NCI-H446 treated with DMSO at 0.1 percent for 48 hours (cell line): ENCODE measurements around the gene ITGAD.

Source experiments
- DNase-seq: peaks from one replicate; lab custom pipeline; 2025; lab: John Stamatoyannopoulos, UW

The ITGAD gene

GRCh38 chr16:31365131-31365865, 27.8 kb upstream of the ITGAD start:
- no peak for DNase-seq

GRCh38 chr16:31367853-31368252, 25.3 kb upstream of the ITGAD start:
- no peak for DNase-seq

GRCh38 chr16:31371008-31371407, 22.1 kb upstream of the ITGAD start:
- no peak for DNase-seq

- DNase-seq: no peak
Observed at GRCh38 chr16:31371619-31372484, 21.3 kb upstream of the ITGAD start.

DNA sequence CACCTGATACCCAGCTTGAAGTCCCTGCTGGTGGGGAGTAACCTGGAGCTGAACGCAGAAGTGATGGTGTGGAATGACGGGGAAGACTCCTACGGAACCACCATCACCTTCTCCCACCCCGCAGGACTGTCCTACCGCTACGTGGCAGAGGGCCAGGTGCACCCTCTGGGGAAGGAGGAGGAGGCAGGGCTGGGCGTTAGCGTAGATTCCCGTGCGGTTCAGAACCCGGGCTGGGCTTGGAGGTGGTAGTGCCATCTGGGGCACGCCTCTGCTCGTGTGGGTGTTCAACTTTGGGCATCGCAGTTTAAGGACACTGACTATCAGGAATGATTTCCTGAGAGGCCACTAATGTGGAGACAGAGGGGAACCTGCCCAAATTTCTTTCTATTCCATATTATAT, 19.9 kb upstream of the ITGAD start:
- DNase-seq: no peak

DNA sequence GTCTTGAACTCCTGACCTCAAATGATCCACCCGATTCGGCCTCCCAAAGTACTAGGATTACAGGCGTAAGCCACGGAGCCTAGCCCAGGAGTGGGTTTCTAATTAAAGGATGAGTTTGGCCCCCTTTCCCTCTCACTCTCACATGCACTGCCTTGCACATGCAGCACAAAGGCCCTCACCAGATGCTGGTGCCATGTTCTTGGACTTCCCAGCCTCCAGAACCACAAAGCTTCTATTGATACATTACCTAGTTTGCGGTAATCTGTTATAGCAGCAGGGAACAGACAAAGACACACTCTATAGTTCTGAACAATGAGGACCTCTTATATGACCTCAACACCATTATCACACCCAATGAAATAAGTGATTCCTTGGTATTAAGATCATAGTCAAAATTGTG, 17.9 kb upstream of the ITGAD start:
- DNase-seq: no peak

DNA sequence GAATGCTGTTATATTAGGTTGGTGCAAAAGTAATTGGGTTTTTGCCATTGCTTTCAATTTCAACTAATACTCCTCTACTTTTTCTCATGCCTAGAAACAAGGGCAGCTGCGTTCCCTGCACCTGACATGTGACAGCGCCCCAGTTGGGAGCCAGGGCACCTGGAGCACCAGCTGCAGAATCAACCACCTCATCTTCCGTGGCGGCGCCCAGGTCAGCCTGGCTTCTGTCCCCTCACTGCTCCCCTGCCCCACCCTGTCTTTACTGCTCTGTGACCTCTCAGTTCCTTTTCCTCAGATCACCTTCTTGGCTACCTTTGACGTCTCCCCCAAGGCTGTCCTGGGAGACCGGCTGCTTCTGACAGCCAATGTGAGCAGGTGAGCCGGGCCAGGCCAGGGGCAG, 16.4 kb upstream of the ITGAD start:
- no peak for DNase-seq

- no peak for DNase-seq
Observed at GRCh38 chr16:31377210-31377903, 15.8 kb upstream of the ITGAD start.

GRCh38 chr16:31380201-31380600, 12.9 kb upstream of the ITGAD start:
- DNase-seq: no peak

GRCh38 chr16:31382485-31383161, 10.5 kb upstream of the ITGAD start:
- no peak for DNase-seq

GRCh38 chr16:31385680-31386079, 7.5 kb upstream of the ITGAD start:
- no peak for DNase-seq

DNA sequence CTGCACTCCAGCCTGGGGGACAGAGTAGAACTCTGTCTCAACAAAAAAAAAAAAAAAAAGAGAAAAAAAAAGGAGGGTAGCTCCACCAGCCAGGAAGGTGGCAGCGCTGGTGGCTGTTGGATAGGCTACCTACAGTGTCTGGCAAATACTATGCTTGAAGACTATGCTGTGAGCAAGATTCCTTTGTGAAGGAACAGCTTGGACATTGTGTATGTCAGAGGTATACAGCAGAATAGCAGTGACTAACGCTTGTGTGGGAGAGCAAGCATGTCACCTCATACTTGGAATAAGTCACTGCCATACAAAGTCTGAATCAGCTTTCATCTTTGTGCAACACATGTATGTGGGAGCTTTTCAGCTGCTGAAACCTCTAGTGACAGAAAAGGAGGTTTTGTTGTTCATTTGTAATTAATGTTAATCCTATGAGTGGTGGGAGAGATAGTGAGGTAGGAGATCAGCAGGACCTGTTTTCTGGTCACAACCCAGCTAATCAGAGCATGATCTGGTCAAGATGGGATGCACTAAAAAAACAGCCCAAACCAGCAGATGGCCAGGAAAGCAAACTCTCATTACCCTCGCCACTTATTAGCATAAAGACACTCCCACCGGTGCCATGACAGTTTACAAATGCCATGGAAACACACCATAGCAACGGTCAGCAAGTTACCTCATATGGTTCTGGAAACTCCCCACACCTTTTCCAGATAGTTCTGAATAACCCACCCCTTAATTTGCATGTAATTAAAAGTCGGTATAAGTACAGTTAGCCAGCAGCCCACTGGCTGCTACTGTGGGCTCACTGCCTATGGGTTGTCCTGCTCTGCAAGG, 6.8 kb upstream of the ITGAD start:
- DNase-seq: no peak

GRCh38 chr16:31388535-31388934, 4.6 kb upstream of the ITGAD start:
- DNase-seq: no peak

DNA sequence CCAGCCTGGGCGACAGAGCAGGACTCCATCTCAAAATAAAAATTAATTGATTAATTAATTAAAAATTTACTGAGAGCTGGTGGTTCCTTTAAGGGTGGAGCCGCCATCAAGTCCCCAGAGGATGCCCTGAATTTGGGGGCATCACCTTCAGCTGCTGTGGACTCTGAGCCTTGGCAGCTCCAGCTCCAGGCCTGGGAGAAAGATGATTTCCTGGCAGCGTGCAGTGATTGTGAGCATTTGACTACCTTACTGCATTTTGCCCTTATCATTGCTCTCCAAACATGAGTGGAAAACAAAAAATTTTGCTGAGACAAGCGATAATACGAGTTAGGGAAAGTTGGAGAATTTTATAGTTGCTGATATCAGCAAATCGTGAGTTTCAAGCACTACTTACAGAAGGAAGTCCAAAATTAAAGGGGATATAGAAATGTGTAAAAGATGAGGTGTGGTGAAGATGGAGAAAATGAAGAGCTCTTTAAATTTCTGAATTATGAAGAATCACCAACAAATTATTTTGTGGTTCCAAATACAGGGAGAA, 2.6 kb upstream of the ITGAD start:
- no peak for DNase-seq

GRCh38 chr16:31395647-31396046, 2.5 kb downstream of the ITGAD start:
- no peak for DNase-seq

DNA sequence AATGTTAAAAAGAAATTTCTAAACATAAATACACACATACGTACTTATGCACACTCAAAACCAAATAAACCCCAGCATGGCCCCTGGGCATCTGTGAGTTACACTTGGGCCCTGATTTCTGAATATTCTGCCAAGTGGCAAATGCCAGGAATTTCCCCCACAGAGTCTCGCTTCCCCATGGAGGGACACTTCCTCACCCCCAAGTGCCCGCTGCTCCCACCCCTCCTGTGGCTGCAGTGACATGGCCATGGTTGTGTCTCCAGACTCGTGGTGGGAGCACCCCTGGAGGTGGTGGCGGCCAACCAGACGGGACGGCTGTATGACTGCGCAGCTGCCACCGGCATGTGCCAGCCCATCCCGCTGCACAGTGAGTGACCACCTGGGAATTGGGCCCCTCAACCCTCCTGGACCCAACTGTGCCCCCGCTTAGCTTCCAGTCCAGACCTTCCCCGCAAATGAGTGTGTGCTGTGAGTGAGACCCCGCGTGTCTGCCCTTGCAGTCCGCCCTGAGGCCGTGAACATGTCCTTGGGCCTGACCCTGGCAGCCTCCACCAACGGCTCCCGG, 4.0 kb downstream of the ITGAD start:
- no peak for DNase-seq

- DNase-seq: no peak
Observed at GRCh38 chr16:31397701-31398100, 4.6 kb downstream of the ITGAD start.

DNA sequence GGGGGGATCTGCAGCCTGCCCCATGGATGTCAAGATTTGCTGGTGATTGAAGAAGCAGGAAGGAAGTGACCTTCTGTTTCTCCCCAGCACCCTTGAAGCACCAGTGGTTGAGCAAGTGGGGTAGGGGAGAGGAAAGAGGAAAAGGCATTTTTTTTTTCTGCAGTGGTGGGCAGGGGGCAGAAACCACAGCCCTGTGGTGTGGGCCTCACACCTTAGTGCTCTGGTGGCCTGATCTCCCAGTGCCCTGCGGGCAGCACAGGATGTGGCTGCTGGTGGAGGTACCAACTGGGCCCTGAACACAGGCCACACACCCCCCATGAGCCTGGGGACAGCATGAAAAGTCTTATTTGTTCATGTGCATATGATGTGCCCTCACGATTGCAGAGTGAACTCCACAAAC, 7.1 kb downstream of the ITGAD start:
- DNase-seq: no peak

DNA sequence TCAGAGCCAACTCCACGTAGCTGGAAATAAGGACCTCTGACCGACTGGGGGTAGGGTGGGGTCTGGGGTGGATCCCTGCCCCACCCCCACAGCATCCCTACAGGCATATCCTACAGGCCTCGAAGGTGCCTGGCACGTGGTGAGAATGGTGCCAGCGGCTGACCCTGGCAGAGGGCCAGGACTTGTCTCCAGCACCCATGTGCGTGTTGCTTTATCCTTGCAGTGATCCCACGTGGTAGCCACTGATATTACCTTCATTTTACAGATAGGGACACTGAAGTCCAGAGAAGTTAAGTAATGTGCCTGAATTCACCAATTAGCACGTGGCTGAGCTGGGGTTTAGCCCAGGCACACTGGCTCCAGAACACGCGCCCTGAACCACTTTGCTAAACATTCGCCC, 8.3 kb downstream of the ITGAD start:
- no peak for DNase-seq

- no peak for DNase-seq
Observed at GRCh38 chr16:31402687-31403086, 9.6 kb downstream of the ITGAD start.
